ENCODE results near the gene BRIP1. TPM values are rescaled to one million over a fixed set of nuclear protein-coding genes. Genes with fewer than 3 reads are reported as not detected.
"Not testable (repeated sequence)": the region's sequence is repeated elsewhere in the genome, so short reads cannot be mapped to it uniquely, and the experiment has no call there.

Gene BRIP1
- total RNA-seq, 2 donors from 2014 or later, result 24.2 to 25.5 TPM

DNA sequence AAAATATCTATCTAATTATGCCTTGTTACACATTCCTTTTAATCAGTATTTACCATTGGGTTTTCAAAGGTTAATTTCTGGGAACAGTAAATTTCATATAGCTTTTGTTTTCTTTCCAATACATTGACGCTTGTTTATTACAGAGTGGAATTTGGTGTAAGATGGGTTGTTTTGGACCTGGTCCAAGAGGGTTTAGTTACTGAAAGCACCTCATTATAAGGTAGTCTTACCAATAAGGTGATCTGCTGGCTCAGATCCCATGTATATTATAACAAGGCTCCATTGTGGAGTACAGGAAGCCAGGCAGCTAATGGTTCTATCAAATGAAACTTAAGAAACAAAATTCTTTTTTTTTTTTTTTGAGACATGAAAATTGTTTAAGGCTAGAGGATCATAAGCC is 185.0 kb downstream of the BRIP1 start:
- no peak for DNase-seq
- Mint-ChIP-seq H3K36me3 (ENCODE audit: low read depth) (peaks cover 2% of the 10 kb centered on the region), H3K4me3 (no peak overlapping the region), H3K27me3 (ENCODE audit: insufficient read depth) (peaks cover 3% of the 10 kb centered on the region), H3K4me1 (no peaks in the 10 kb centered on the region), H3K27ac (no peak overlapping the region), H3K9me3 (peaks cover 11% of the 10 kb centered on the region)
- Histone ChIP-seq H3K4me1 (ENCODE audit: control insufficient read depth, insufficient read depth, low read length) (no peaks in the 10 kb centered on the region), H3K27me3 (ENCODE audit: control insufficient read depth, insufficient read depth, low read length, poor library complexity, severe bottlenecking) (no peaks in the 10 kb centered on the region), H3K4me3 (ENCODE audit: low read length) (no peak overlapping the region), H3K36me3 (ENCODE audit: control insufficient read depth, insufficient read depth, low read length) (peaks cover 4% of the 10 kb centered on the region), H3K27ac (ENCODE audit: low read depth, low read length) (no peak overlapping the region), H3K9me3 (ENCODE audit: control insufficient read depth, low read length) (no peaks in the 10 kb centered on the region), H3K9ac (ENCODE audit: extremely low read depth, low read length, poor library complexity, severe bottlenecking) (no peak overlapping the region)
- WGBS, 2 experiments (ENCODE audit: insufficient coverage in 1 of 2, insufficient read length in 1 of 2), result 100% methylated on average over 1 of the region's 1 CpG
- TF ChIP-seq CTCF (conservative IDR thresholded peaks at IDR 0.05), result no peak

DNA sequence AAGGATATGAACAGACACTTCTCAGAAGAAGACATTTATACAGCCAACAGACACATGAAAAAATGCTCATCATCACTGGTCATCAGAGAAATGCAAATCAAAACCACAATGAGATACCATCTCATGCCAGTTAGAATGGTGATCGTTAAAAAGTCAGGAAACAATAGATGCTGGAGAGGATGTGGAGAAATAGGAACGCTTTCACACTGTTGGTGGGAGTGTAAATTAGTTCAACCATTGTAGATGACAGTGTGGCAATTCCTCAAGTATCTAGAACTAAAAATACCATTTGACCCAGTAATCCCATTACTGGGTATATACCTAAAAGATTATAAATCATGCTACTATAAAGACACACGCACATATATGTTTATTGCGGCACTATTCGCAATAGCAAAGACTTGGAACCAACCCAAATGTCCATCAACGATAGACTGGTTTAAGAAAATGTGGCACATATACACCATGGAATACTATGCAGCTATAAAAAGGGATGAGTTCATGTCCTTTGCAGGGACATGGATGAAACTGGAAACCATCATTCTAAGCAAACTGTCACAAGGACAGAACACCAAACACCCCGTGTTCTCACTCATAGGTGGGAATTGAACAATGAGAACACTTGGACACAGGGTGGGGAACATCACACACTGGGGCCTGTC is 186.0 kb downstream of the BRIP1 start:
- H3K4me3 ChIP-seq (ENCODE audit: low read length); H3K9ac ChIP-seq (ENCODE audit: extremely low read depth, low read length, poor library complexity, severe bottlenecking); DNase-seq; H3K9me3 ChIP-seq (ENCODE audit: control insufficient read depth, low read length); H3K4me1 ChIP-seq (ENCODE audit: control insufficient read depth, insufficient read depth, low read length); H3K36me3 ChIP-seq (ENCODE audit: control insufficient read depth, insufficient read depth, low read length); H3K27me3 Mint-ChIP-seq (ENCODE audit: insufficient read depth); H3K27me3 ChIP-seq (ENCODE audit: control insufficient read depth, insufficient read depth, low read length, poor library complexity, severe bottlenecking); H3K36me3 Mint-ChIP-seq (ENCODE audit: low read depth); H3K4me3 Mint-ChIP-seq; H3K4me1 Mint-ChIP-seq; H3K27ac Mint-ChIP-seq; H3K27ac ChIP-seq (ENCODE audit: low read depth, low read length): not testable (repeated sequence)
- peaks cover 15% of the 10 kb centered on the region for H3K9me3 Mint-ChIP-seq
- WGBS, 2 experiments (ENCODE audit: insufficient coverage in 1 of 2, insufficient read length in 1 of 2), result no CpG with 5 or more reads among the region's 7 CpGs

GRCh38 chr17:61676522-61676921 is 186.8 kb downstream of the BRIP1 start:
- H3K27me3 Mint-ChIP-seq (ENCODE audit: insufficient read depth), result not testable (repeated sequence)

GRCh38 chr17:61674609-61675008 is 188.7 kb downstream of the BRIP1 start:
- peaks cover 15% of the 10 kb centered on the region for H3K9me3 Mint-ChIP-seq
- not testable (repeated sequence) for H3K4me3 Mint-ChIP-seq; H3K4me1 ChIP-seq (ENCODE audit: control insufficient read depth, insufficient read depth, low read length); H3K36me3 ChIP-seq (ENCODE audit: control insufficient read depth, insufficient read depth, low read length); H3K4me1 Mint-ChIP-seq; DNase-seq; H3K27me3 ChIP-seq (ENCODE audit: control insufficient read depth, insufficient read depth, low read length, poor library complexity, severe bottlenecking); H3K27ac Mint-ChIP-seq; H3K9ac ChIP-seq (ENCODE audit: extremely low read depth, low read length, poor library complexity, severe bottlenecking); H3K4me3 ChIP-seq (ENCODE audit: low read length); H3K9me3 ChIP-seq (ENCODE audit: control insufficient read depth, low read length); H3K27ac ChIP-seq (ENCODE audit: low read depth, low read length); H3K27me3 Mint-ChIP-seq (ENCODE audit: insufficient read depth); H3K36me3 Mint-ChIP-seq (ENCODE audit: low read depth)
- WGBS, 2 experiments (ENCODE audit: insufficient coverage in 1 of 2, insufficient read length in 1 of 2), result 86 to 91% methylated on average over 1 of the region's 2 CpGs

More at GRCh38 chr17:61676522-61676921, 186.8 kb downstream of the BRIP1 start:
- not testable (repeated sequence) for H3K36me3 Mint-ChIP-seq (ENCODE audit: low read depth); H3K4me1 Mint-ChIP-seq; H3K27ac Mint-ChIP-seq; H3K27me3 ChIP-seq (ENCODE audit: control insufficient read depth, insufficient read depth, low read length, poor library complexity, severe bottlenecking); H3K4me3 ChIP-seq (ENCODE audit: low read length); H3K4me1 ChIP-seq (ENCODE audit: control insufficient read depth, insufficient read depth, low read length); DNase-seq; H3K9ac ChIP-seq (ENCODE audit: extremely low read depth, low read length, poor library complexity, severe bottlenecking); H3K36me3 ChIP-seq (ENCODE audit: control insufficient read depth, insufficient read depth, low read length); H3K9me3 ChIP-seq (ENCODE audit: control insufficient read depth, low read length); H3K27ac ChIP-seq (ENCODE audit: low read depth, low read length); H3K4me3 Mint-ChIP-seq
- peaks cover 15% of the 10 kb centered on the region for H3K9me3 Mint-ChIP-seq

GRCh38 chr17:61673019-61673897 is 190.1 kb downstream of the BRIP1 start:
- not testable (repeated sequence) for H3K9me3 ChIP-seq (ENCODE audit: control insufficient read depth, low read length); DNase-seq; H3K4me1 Mint-ChIP-seq; H3K9ac ChIP-seq (ENCODE audit: extremely low read depth, low read length, poor library complexity, severe bottlenecking); H3K27ac ChIP-seq (ENCODE audit: low read depth, low read length); H3K36me3 ChIP-seq (ENCODE audit: control insufficient read depth, insufficient read depth, low read length); H3K27ac Mint-ChIP-seq; H3K36me3 Mint-ChIP-seq (ENCODE audit: low read depth); H3K4me1 ChIP-seq (ENCODE audit: control insufficient read depth, insufficient read depth, low read length); H3K27me3 ChIP-seq (ENCODE audit: control insufficient read depth, insufficient read depth, low read length, poor library complexity, severe bottlenecking); H3K4me3 ChIP-seq (ENCODE audit: low read length); H3K27me3 Mint-ChIP-seq (ENCODE audit: insufficient read depth); H3K4me3 Mint-ChIP-seq
- H3K9me3 Mint-ChIP-seq, result peaks cover 15% of the 10 kb centered on the region
- WGBS, 2 experiments (ENCODE audit: insufficient coverage in 1 of 2, insufficient read length in 1 of 2), result 87 to 89% methylated on average over 10 to 16 of the region's 16 CpGs
